Fibroblast of skin of right quadriceps (primary cell): ENCODE results near the gene APMAP.
"Not testable (repeated sequence)": the region's sequence is repeated elsewhere in the genome, so short reads cannot be mapped to it uniquely, and the experiment has no call there.

Experiments used
- DNase-seq: peaks from one replicate; pipeline ENCODE4 v3.0.0-alpha.2; 2013

Gene APMAP

GRCh38 chr20:25005661-25006060 lies 13.1 kb upstream of the APMAP start:
- DNase-seq: no peak

GRCh38 chr20:25005220-25005619 lies 12.7 kb upstream of the APMAP start:
- DNase-seq: no peak

GRCh38 chr20:25003002-25003401 lies 10.5 kb upstream of the APMAP start:
- no peak for DNase-seq

GRCh38 chr20:25001323-25001722 lies 8.8 kb upstream of the APMAP start:
- not testable (repeated sequence) for DNase-seq

GRCh38 chr20:25000268-25000801 lies 7.8 kb upstream of the APMAP start:
- DNase-seq: peak; percentile 92

- no peak for DNase-seq
Observed at GRCh38 chr20:24999568-24999967, 7.0 kb upstream of the APMAP start.

- no peak for DNase-seq
Observed at GRCh38 chr20:24998631-24999445, 6.3 kb upstream of the APMAP start.

GRCh38 chr20:24998121-24998520 lies 5.6 kb upstream of the APMAP start:
- no peak for DNase-seq

DNA sequence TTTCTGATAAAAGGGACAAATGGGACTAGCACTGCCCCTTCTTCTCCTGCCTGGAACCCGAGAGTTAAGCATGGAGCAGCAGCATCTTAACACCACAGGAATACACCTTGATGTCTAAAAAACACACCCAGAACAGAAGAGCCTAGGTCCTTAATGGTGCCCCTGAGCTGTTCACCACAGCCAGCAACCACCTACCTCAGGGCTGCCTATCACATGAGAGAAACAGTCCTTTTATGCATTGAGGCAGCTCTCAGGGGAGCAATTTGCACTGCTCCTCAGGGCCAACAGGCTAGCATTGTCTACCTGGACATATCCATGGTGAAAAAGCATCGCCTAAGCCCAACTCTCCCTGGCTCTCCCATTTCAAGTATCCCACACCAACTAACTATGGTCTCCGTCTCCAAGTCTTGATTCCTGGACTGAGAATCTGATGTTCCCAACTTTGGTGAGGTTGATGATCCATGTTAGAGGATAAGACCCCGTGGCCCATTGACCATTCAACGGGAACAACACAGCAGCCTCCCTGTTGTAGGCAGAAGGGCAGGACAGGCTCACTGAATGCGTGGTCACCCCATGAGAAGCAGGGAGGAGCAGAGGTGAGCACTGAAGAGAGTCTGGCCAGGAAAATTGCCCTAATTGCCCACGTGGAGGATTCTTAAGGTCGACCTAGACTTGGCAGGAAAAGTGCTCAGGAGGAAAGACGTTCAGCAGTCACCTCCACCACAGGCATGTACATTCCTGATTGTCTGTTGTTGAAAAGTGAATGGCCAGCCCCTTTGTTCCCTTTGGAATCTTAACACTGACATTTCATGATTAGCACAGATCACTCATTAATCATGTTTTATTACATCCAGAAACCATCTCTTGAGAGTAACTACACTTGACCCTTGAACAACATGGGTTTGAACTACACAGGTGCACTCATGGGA lies 4.2 kb upstream of the APMAP start:
- DNase-seq: no peak

DNA sequence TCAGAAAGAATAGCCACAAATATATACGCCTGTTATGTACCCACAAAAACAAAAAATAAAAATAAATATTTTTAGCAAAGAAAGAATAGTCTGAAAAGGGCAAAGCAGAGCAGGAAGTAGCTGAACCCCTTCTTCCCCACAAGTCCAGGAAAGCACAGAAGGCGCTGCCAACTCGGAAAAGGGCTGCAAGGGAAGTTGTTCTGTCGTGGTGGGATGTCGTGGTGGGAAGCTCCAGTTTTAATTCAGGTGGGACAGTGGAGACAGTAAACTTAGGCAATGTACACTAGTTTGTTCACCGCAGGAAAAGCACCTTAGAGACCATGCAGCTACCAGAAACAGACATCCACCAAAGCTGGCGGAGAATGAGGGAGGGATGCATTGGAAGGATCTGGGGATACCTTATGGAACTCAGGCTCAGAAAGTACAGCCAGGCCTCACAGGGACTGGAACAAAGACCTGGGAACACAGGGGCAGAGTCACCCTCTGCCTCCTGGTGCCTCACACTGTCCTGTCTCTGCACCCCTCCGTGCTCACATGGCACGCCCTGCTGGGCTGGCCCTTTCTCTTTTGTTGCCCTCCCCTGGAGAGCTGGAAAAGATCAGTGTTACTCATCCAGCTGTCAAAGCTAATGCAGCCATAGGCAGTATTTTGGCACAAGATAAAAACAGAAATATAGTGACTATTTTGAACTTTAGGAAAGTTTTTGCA lies 3.3 kb upstream of the APMAP start:
- DNase-seq: no peak

DNA sequence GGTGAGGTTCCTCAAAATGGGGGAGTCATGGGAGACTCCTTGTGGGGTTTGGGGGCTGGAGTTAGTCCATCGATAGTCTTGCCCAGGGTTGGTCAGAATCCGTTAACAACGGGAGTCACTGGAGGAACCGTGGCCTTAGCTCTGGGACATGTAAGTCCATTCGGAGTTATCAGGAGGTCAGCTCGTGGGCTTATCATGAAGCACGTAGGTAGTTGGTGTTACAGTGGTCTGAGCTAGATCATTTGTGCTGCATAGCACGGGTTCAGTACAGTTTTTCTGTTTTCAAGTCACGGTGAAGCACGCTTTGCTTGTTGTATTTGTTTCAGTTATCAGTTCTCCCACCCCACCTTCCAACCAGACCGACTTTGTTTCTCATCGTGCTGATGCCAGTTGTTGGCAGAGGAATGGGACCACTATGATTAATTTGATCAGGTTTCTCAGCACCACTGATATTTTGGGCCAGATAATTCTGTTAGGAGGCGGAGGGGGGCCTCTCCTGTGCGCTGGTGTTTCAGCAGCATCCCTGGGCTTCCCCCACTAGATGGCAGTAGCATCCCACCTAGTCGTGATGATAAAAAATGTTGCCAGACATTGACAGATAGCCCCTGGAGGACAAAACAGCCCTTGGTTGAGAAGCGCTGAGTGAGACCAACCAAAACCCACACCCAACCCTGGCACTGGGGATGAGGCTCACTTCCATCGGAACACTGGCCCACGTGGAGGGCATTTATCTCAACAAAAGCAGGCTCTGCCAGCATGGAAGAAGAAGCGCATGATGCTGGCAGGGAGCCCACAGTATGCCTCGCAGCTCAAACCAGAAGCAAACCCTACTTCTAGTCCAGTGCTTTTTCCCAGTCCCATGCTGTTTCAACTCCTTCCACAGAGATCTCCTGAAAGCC lies 2.2 kb upstream of the APMAP start:
- DNase-seq: peak; percentile 73

DNA sequence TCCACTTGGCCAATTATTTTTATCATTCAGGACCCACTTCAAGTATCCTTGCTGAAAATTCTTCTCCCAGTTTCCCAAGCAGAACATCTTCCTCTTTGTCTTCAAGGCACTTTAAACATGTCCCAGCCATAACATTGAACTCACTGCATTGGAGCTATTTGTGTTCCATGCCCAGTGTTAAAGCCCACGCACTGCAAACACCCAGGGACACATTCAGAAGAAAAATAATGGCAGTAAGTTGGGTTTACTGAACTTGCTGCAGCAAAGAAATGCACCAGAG lies 1.6 kb upstream of the APMAP start:
- no peak for DNase-seq

DNA sequence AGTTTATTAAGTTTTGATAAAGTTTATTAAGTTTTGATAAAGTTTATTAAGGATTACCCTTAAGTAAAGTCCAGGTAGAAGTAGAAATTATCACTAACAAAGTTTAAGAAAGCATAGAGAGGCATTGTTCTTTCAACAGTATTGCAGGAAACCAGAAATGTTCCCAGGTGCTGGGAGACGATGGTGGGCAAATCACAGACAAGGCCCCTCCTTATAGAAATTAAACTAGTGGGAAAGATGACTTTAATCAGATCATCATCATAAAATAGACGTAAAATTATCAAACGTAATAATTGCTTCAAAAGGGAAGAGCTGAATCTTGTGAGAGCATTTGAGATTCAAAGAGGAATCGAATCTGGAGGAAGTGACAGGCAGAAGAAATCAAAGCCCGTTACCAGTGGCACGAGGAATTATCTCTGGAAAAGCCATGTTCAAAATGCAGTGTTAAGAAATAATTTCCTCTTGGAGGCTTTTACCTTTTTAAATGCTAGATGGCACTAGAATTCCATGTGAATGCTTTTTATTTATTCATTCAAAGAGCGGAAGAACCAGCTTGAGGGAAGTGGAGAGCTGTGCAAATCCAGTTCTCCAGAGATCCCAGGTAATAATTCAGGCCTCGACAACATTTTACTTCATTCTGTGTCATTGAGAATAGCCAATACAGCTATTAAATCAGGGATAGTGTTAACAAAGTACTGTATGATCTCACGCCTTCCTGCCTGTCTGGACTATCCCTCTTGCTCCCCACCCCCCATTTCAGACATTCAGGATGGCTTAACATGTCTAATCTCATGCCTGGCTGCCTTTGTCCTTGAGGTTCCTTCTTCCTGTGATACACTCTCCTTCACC lies 1.0 kb upstream of the APMAP start:
- DNase-seq: peak; percentile 58

- no peak for DNase-seq
Observed at GRCh38 chr20:24991897-24992486, 559 bp downstream of the APMAP start.

DNA sequence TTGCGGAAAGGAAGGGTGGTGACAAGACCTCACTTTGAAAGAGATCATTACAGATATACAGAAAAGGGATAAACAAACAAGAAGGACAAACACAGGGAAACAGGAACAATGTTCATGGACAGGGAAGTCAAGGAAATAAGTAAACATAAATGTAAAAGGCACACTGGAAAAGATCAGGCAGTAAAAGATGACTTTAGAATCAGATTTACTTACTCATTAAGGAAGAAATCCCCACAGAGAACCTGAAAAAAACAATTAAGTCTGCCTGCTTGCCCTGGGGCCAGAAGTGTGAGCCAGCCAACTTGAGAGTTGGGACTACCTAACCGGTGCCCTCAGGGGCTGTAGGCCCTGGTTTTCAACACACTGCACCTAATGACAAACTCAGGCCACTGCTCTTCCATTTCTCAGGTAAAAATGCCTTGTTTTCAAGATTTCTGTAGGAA lies 1.7 kb downstream of the APMAP start:
- no peak for DNase-seq

DNA sequence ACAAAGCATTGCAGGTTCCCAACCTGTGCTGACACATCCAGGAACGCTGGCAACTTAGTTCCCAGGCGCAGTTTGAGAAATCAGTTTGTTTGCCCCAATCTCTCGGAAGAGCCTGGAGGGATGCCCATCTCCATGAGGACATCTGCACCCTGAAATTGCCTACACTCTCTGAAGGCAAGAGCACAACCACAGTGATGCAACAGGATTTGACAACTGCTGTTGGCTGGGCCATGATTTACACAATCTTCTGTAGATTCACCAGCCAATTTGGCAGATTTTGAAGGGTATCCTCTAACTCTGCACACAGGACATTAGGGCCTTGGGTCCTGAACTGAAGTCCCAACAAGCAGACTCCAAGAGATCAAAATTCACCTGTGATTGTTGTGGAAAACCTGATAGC lies 3.4 kb downstream of the APMAP start:
- no peak for DNase-seq

GRCh38 chr20:24987873-24988835 lies 4.4 kb downstream of the APMAP start:
- DNase-seq: no peak

DNA sequence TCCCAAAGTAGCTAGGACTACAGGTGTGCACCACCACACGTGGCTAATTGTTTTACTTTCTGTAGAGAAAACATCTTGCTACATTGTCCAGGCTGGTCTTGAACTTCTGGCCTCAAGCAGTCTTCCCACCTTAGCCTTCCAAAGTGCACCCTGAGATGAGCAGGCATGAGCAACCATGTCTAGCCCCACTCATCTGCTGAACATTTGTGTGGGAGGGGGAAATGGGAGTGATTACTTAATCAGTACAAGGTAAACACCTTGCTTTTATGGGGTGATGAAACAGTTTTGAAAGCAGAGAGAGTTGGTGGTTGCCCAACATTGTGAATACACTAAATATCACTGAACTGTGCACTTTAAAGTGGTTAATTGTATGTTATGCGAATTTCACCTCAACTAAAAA lies 5.3 kb downstream of the APMAP start:
- no peak for DNase-seq

GRCh38 chr20:24986436-24987015 lies 6.0 kb downstream of the APMAP start:
- no peak for DNase-seq
